Endometrial microvascular endothelial cells (primary cell): Measurements from ENCODE around the gene MAP7D1. TPM values are rescaled to one million over a fixed set of nuclear protein-coding genes. Genes with fewer than 3 reads are reported as not detected.
"Not testable (repeated sequence)": the region's sequence is repeated elsewhere in the genome, so short reads cannot be mapped to it uniquely, and the experiment has no call there.

Source experiments
- in situ Hi-C: cut with HindIII; loops from 2 replicates; pipeline ENCODE4 v1.10.0; 2017; ENCODE audit warnings: low sequenced_read_pairs, low pct_unique_long_range_greater_than_20kb; ENCODE audit errors: inconsistent ontology term
- total RNA-seq: library from RNA; depleted of rRNA; stranded (reverse); fragments of >200 nt; gene quantifications from one replicate; pipeline ENCODE4 v1.2.3, GENCODE V29; 2015; ENCODE audit errors: inconsistent ontology term

MAP7D1 gene
- total RNA-seq, 1 donor from 2014 or later: 199 TPM

GRCh38 chr1:36149237-36149972, 6.6 kb upstream of the MAP7D1 start, which contains the start of gene TRAPPC3:
TRAPPC3 (minus strand) TSS chr1:36149486; CDS start chr1:36149378, 108 bp downstream.
- in situ Hi-C loops: loop anchor here (25.0 kb wide), 1 partner anchor 138 kb away; no protein-coding TSS in a partner anchor

DNA sequence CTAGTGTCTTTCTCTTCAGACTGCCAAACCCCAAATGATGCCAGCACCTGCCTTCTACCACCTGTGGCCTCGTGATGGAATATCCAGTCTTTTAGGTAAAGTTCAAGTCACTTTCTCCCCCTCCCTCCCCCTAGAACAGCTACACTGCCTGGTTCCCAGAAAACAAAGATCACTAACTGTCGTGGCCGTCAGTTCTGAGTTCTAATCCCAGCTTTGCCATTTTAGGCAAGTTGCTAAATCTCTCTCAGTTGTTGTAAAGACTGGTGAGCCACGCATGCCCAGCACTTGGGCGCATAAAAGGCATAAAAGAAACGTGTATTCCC, 6.0 kb upstream of the MAP7D1 start:
- in situ Hi-C loops: loop anchor here (25.0 kb wide), 1 partner anchor 137 kb away; no protein-coding TSS in a partner anchor

DNA sequence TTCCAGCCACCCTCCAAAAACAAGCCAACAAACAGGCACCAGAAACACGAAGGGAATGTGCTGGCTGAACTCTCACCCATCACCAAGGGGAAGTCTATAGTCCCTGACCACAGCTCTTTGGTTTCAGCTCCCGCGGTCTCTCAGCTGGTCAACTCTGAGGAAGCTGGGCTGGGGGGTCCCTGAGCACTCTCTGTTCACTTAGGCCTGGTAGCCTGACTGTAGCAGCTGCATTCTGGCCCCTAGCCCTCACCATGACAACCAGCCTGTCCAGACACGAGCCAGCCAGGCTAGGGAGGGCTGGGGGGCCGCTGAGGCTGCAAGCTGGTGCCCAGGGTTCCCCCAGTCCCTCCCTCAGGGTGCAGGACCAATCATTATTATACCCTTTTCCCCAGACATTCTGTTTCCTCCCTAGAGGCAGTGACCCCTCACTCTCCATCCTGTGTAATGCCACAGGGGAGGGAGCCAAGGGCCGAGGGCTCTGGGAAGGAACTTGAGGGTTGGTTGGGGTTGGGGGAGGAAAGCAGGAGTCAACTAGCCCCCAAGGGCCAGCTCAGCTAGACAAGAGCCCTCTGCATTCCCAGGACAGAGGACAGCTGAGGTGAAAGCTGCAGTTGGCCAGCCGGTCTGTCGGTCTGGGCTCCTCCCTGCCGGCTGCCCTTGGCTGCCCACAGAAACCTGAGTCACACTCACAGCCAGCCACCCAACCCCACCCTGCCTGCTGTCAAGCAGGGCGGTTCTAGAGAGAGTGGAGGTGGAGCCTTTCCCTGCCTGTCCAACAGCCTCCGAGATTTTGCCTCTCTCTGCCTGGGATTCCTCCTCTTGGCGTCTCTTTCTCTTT, 5.4 kb upstream of the MAP7D1 start:
- in situ Hi-C loops: no loop called here

DNA sequence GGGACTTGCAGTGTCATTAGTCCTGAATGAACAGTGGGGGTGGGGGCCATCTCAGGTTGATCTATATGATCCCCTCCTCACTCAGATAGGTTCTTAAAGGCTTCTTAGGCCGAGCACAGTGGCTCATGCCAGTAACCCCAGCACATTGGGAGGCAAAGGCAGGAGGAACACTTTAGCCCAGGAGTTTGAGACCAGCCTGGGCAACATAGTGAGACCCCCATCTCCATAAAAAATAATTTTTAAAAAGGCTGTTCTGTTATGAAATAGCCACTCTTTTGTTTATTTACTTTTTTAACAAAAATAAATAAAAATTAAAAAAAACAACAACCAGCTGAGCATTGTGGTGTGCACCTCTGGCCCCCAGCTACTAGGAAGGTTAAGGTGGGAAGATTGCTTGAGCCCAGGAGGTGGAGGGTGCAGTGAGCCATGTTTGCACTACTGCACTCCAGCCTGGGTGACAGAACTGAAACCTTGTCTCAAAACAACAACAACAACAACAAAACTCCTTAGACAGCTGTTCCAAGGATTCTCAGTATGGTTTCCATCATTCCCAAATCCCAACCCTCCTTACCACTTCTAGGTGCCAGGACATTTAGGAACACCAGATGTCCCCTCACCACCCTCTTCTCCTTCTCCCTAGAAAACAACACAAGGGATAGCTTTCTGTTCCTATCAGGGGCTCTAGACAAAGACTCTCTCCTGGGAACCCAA, 4.7 kb upstream of the MAP7D1 start:
- in situ Hi-C loops: no loop called here

- in situ Hi-C loops: no loop called here
These were observed 4.1 kb upstream of the MAP7D1 start for GRCh38 chr1:36151845-36152203.

DNA sequence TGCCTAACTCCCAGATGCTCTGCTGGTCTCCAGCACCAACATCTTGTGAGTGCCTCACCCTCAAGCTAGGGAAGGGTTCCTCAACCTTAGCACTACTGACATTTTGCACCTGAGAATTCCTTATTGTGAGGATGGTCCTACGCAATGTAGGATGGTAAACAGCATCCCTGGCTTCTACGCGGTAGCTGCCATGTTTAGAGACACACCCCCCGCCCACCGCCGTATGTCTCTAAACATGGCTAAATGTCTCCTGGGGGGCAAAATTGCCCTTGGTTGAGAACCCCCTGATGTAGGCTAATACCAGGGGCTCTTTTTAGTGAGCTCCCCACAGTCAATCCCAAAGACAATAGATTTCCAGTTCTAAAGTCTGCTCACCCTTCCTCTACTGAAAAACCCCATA, 2.5 kb upstream of the MAP7D1 start:
- in situ Hi-C loops: no loop called here

- in situ Hi-C loops: no loop called here
These were observed 1.6 kb upstream of the MAP7D1 start for GRCh38 chr1:36154335-36154734.

DNA sequence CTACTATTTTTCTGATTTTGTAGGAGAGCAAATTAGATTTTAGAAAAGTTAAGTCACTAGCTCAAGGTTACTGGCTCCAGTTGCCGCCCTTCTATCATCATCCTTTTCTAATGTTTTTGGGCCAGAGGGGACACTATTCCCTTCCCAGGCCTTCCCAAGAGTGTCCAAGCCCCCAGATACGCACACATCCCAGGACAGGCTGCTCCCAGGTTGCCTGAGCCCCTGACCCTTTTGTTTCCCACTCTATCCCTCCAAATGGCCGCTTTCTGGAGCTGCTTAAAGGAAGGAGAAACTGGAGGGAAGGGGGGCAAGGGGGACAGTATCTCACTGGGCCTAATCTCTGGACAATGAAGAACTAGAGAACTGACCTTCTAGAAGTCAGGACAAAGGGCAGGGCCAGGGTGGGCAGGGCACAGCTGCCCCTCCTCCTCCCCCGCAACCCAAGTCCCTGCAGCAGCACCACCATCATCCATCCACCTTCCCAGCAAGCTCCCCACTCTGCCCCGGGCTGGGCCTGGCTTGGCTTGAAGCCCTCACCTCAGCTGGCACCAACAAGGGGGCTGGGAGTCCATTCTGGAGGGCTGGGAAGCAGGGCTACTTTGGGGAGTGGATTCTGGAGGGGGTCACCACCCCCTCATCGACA, 1.1 kb upstream of the MAP7D1 start:
- in situ Hi-C loops: no loop called here

- in situ Hi-C loops: no loop called here
These were observed 562 bp downstream of the MAP7D1 start for GRCh38 chr1:36156329-36157114.

DNA sequence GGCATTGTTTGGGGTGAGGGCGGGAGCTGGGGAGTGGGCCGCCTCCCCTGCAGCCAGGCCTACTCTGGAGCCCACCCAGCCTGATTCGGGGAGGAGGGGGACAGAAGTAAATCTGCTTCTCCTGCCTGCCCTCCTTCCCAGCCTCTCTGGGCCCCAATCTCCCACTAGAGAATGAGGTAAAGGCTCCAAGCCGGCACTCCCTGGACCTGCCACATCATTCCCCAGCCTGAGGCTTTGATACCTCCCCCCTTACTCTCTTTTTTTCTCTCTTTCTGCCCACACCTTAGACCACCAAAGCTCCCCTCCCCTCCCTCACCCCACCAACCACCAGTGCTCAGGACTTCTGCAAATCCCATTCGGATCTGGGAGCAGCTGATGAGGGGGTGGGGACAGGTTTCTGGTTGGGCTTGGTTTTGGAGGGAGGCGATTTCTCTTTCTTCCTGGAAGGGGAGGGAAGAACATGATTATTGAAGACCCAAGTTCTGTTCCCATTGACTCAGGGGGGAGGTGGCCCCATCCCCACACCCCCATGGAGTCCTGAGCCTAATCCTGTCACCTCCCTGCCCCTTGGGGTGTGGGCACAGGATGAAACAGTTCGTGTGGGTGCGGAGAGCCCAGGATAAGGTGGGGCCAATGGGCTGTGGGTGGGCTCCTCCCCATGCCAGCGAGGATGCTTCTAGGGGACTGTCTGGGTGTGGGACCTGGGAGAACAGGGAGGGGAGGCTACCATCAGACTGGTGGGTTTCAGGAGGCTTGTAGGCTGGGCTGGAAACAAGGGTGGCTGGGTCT, 1.3 kb downstream of the MAP7D1 start:
- in situ Hi-C loops: no loop called here

GRCh38 chr1:36157973-36158826, 2.2 kb downstream of the MAP7D1 start:
- in situ Hi-C loops: no loop called here

DNA sequence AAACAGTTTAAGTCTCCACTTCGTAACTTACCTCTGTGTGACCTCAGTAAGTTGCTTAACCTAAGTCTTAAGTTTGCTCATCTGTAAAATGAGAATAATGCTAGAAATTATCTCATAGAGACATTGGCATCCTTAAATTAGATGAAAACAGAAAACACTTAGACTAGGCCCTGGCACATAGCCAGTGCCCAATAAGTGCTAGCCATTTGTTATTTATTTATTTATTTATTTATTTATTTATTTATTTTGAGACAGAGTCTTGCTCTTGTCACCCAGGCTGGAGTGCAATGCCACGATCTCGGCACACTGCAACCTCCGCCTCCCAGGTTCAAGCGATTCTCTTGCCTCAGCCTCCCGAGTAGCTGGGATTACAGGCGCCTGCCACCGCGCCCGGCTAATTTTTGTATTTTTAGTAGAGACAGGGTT, 2.9 kb downstream of the MAP7D1 start:
- in situ Hi-C loops: not testable (repeated sequence)

DNA sequence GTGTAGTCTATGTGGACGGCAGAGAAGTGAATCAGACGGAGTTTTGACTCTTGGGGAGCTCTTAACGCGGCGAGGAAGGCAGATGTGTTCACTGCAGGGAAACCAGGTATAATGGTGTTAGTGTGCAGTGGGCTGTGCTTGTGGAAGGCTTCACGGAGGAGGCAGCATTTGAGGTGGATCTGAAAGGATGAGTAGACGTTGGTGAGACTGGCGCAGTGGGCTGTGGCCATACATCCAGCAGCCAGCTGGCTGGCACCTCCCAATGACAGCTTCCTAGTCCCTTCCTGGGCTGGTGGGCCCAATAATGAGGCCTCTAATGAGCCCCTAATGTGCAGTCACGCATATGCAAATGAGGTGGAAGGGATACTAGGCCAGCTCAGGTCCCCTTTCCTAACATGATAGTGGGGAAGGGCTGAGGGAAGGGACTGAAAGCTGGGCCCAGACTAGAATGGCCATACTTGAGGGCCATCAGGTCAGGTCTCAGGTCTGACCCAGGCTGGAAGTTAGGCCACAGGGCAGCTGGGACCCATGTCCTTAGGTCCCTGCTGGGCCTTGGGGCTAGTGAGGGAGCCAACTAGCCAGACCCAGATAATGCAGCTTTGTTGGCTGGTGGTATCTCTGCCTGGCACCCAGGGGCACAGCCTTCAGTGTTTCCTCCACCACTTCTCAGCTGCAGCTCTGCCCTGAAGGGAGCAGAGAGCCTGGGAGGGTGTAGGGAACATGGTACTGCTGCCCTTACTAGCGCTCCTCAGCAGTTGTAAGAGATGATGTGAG, 3.8 kb downstream of the MAP7D1 start:
- in situ Hi-C loops: no loop called here

GRCh38 chr1:36160388-36160948, 4.5 kb downstream of the MAP7D1 start:
- in situ Hi-C loops: no loop called here

DNA sequence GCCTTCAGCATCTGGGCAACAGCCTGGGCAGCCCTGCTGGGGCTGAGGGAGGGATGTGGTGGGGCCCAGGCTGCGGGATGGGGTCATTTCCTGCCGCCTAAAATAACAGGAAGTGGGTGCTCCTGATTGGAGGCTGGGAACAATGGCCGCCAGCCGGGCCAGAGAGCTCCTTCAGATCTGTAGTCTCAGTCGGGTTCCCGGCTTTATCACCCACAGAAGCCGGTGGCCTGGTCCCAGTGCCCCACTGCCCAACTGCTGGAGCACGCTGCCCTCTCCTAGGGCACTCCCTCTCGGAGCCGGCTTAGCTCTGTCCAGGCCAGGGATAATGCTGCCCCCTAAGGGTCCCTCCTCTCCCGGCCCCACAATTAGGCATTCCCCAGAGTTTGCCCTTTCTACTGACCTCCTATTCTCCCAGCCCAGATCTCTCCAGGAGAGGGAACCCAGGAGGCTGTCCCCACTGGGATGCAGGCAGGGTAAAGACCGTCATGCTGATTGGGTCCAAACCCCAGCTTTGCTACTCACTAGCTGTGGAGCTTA, 5.1 kb downstream of the MAP7D1 start:
- in situ Hi-C loops: no loop called here
